PC-9 (cell line): Measurements from ENCODE around the gene PXT1.

Experiments
- EZH2 ChIP-seq: fragments of 200-600 bp; sonication (generic); IDR thresholded peaks from 2 replicates; pipeline ENCODE4 v1.8.0; 2017; ENCODE audit warnings: antibody characterized with exemption, low read depth
- TF ChIP-seq, protein P1 (sequence below): fragments of 200-600 bp; sonication (generic); conservative IDR thresholded peaks from 2 replicates; pipeline ENCODE4 v1.6.1; 2017; ENCODE audit warnings: mixed run types, antibody characterized with exemption, mild to moderate bottlenecking, moderate library complexity

GRCh38 chr6:36381502-36382389 lies 60.9 kb downstream of the PXT1 start:
- TF ChIP-seq, protein P1, sequence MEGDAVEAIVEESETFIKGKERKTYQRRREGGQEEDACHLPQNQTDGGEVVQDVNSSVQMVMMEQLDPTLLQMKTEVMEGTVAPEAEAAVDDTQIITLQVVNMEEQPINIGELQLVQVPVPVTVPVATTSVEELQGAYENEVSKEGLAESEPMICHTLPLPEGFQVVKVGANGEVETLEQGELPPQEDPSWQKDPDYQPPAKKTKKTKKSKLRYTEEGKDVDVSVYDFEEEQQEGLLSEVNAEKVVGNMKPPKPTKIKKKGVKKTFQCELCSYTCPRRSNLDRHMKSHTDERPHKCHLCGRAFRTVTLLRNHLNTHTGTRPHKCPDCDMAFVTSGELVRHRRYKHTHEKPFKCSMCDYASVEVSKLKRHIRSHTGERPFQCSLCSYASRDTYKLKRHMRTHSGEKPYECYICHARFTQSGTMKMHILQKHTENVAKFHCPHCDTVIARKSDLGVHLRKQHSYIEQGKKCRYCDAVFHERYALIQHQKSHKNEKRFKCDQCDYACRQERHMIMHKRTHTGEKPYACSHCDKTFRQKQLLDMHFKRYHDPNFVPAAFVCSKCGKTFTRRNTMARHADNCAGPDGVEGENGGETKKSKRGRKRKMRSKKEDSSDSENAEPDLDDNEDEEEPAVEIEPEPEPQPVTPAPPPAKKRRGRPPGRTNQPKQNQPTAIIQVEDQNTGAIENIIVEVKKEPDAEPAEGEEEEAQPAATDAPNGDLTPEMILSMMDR = no peak
- TF ChIP-seq EZH2 = no peak
